CD4-positive, CD25-positive, alpha-beta regulatory T cell (primary cell): Measurements from ENCODE around the gene GMPS. TPM values are rescaled to one million over a fixed set of nuclear protein-coding genes. Genes with fewer than 3 reads are reported as not detected.
"Not testable (repeated sequence)": the region's sequence is repeated elsewhere in the genome, so short reads cannot be mapped to it uniquely, and the experiment has no call there.

Experiments
- ATAC-seq, 2 donors: fragments of 150-1000 bp; cut with Tn5 transposase; one replicate each; pipeline ENCODE4 v1.10.0; 2021; ENCODE audit warnings: low read depth in 2 of 2, moderate number of reproducible peaks in 2 of 2, moderate library complexity in 1 of 2
- DNase-seq, 3 donors: peaks; one replicate each; pipeline versions ENCODE4 v3.0.0 to v3.0.0-alpha.2; 2012 to 2022; ENCODE audit warnings: mixed read lengths in 1 of 3
- H3K27ac ChIP-seq: one replicate; pipeline ENCODE4 v1.7.0; 2013; ENCODE audit warnings: mild to moderate bottlenecking, low read length; ENCODE audit not compliant: insufficient read depth, poor library complexity, severe bottlenecking
- H3K27me3 ChIP-seq: one replicate; pipeline ENCODE4 v1.7.0; 2013; ENCODE audit warnings: low read length; ENCODE audit not compliant: control insufficient read depth, insufficient read depth
- H3K36me3 ChIP-seq: one replicate; pipeline ENCODE4 v1.7.0; 2013; ENCODE audit warnings: mild to moderate bottlenecking, low read length, moderate library complexity; ENCODE audit not compliant: control insufficient read depth, insufficient read depth
- H3K4me1 ChIP-seq: 2 replicates; pipeline ENCODE4 v1.7.0; 2013; ENCODE audit warnings: mild to moderate bottlenecking, low read length; ENCODE audit not compliant: insufficient read depth, control insufficient read depth, poor library complexity, severe bottlenecking
- H3K4me3 ChIP-seq: one replicate; pipeline ENCODE4 v1.7.0; 2013; ENCODE audit warnings: low read depth, mild to moderate bottlenecking, low read length, moderate library complexity
- H3K9me3 ChIP-seq, 2 experiments: 1 replicate in 1 of 2; 2 replicates in 1 of 2; pipeline ENCODE4 v1.7.0; 2013; ENCODE audit warnings: low read length in 2 of 2, mild to moderate bottlenecking in 1 of 2, moderate library complexity in 1 of 2; ENCODE audit not compliant: control insufficient read depth in 2 of 2
- H3K27ac Mint-ChIP-seq, 3 donors: one replicate each; pipeline ENCODE4 v1.8.0; 2020 to 2022; ENCODE audit warnings: mild to moderate bottlenecking in 3 of 3, mixed read lengths in 3 of 3, moderate library complexity in 2 of 3
- H3K27me3 Mint-ChIP-seq: one replicate; pipeline ENCODE4 v1.8.0; 2022; ENCODE audit warnings: mild to moderate bottlenecking, mixed read lengths
- H3K36me3 Mint-ChIP-seq: one replicate; pipeline ENCODE4 v1.8.0; 2020; ENCODE audit warnings: mixed read lengths
- H3K4me1 Mint-ChIP-seq, 4 donors: one replicate each; pipeline ENCODE4 v1.8.0; 2020 to 2022; ENCODE audit warnings: mixed read lengths in 4 of 4, mild to moderate bottlenecking in 1 of 4
- H3K4me3 Mint-ChIP-seq, 4 donors: one replicate each; pipeline ENCODE4 v1.8.0; 2020 to 2022; ENCODE audit warnings: mild to moderate bottlenecking in 4 of 4, mixed read lengths in 4 of 4, moderate library complexity in 3 of 4
- H3K9me3 Mint-ChIP-seq, 7 donors: one replicate each; pipeline ENCODE4 v1.8.0; 2020 to 2022; ENCODE audit warnings: mixed read lengths in 7 of 7, mild to moderate bottlenecking in 3 of 7, moderate library complexity in 2 of 7
- polyA plus RNA-seq, 4 donors: library from polyadenylated mRNA; unstranded; fragments of 300-500 nt; fragmentation: Illumina TruSeq; gene quantifications; one replicate each; pipeline ENCODE4 v1.2.3, GENCODE V29; 2021
- total RNA-seq: library from RNA; stranded (reverse); gene quantifications from one replicate; pipeline ENCODE4 v1.2.3, GENCODE V29; 2022

Gene GMPS
- total and polyA plus RNA-seq, 5 donors from 2014 or later, result 40.9 to 82.7 (median 63.9) TPM

- DNase-seq (peak; percentile 52 to 90 (median 72)), ATAC-seq (peak; percentile 77 to 91)
- H3K9me3 ChIP-seq, H3K36me3 ChIP-seq, H3K36me3 Mint-ChIP-seq, H3K9me3 Mint-ChIP-seq, H3K27me3 ChIP-seq, H3K4me1 ChIP-seq, H3K27me3 Mint-ChIP-seq: not testable (repeated sequence)
- Histone ChIP-seq H3K4me3 (peak overlapping the region; percentile 37), H3K27ac (peak overlapping the region; percentile 51)
- Mint-ChIP-seq H3K4me3 (peak overlapping the region; percentile 61 to 72 (median 66)), H3K4me1 (peaks cover 0 to 24% (median 14%) of the 10 kb centered on the region in 4 donors), H3K27ac (peak overlapping the region; percentile 56 to 89 (median 81))
These were observed 8.0 kb upstream of the GMPS start for GRCh38 chr3:155862290-155862982.

GRCh38 chr3:155863072-155863784, 7.2 kb upstream of the GMPS start:
- peak overlapping the region; percentile 51 for H3K27ac ChIP-seq
- peak overlapping the region in 3 of 4 donors; percentile 1 to 75 (median 64) for H3K4me3 Mint-ChIP-seq

GRCh38 chr3:155869691-155870090, 759 bp upstream of the GMPS start:
- H3K36me3 Mint-ChIP-seq, result no peaks in the 10 kb centered on the region
- no peaks in the 10 kb centered on the region for H3K27me3 Mint-ChIP-seq
- no peaks in the 10 kb centered on the region for H3K27me3 ChIP-seq
- peak overlapping the region; percentile 83 for H3K4me3 ChIP-seq
- H3K4me1 ChIP-seq, result peaks cover 18% of the 10 kb centered on the region
- peak overlapping the region; percentile 87 for H3K27ac ChIP-seq
- peaks cover 12 to 32% (median 25%) of the 10 kb centered on the region in 4 donors for H3K4me1 Mint-ChIP-seq
- no peaks in the 10 kb centered on the region for H3K36me3 ChIP-seq
- DNase-seq (no peak), ATAC-seq (no peak)
- no peaks in the 10 kb centered on the region for H3K9me3 ChIP-seq
- no peaks in the 10 kb centered on the region for H3K9me3 Mint-ChIP-seq
- peak overlapping the region; percentile 90 to 97 (median 91) for H3K27ac Mint-ChIP-seq
- peak overlapping the region; percentile 94 to 97 (median 96) for H3K4me3 Mint-ChIP-seq

More at GRCh38 chr3:155863072-155863784, 7.2 kb upstream of the GMPS start:
- Mint-ChIP-seq H3K4me1 (peaks cover 0 to 24% (median 14%) of the 10 kb centered on the region in 4 donors), H3K36me3 (no peaks in the 10 kb centered on the region), H3K27me3 (no peaks in the 10 kb centered on the region), H3K27ac (peak overlapping the region; percentile 56 to 89 (median 81)), H3K9me3 (peaks cover 0 to 1% (median 0%) of the 10 kb centered on the region in 7 donors)
- ATAC-seq (no peak), DNase-seq (no peak)
- Histone ChIP-seq H3K9me3 (no peaks in the 10 kb centered on the region), H3K4me1 (peaks cover 6% of the 10 kb centered on the region), H3K4me3 (no peak overlapping the region), H3K36me3 (no peaks in the 10 kb centered on the region), H3K27me3 (no peaks in the 10 kb centered on the region)

- Histone ChIP-seq H3K9me3 (no peaks in the 10 kb centered on the region), H3K4me3 (peak overlapping the region; percentile 86), H3K27me3 (no peaks in the 10 kb centered on the region), H3K36me3 (no peaks in the 10 kb centered on the region), H3K4me1 (peaks cover 20% of the 10 kb centered on the region), H3K27ac (peak overlapping the region; percentile 87)
- no peaks in the 10 kb centered on the region for H3K36me3 Mint-ChIP-seq
- peak overlapping the region; percentile 92 to 98 (median 94) for H3K27ac Mint-ChIP-seq
- H3K27me3 Mint-ChIP-seq, result no peaks in the 10 kb centered on the region
- peak; percentile 15 to 65 (median 53) for DNase-seq
- peak overlapping the region; percentile 96 to 97 (median 97) for H3K4me3 Mint-ChIP-seq
- H3K4me1 Mint-ChIP-seq, result peaks cover 18 to 43% (median 34%) of the 10 kb centered on the region in 4 donors
- no peaks in the 10 kb centered on the region for H3K9me3 Mint-ChIP-seq
- peak in 1 of 2 donors; percentile 6 for ATAC-seq
These were observed 695 bp downstream of the GMPS start for GRCh38 chr3:155870945-155871745.

- no peaks in the 10 kb centered on the region for H3K27me3 Mint-ChIP-seq
- H3K4me3 ChIP-seq, result peak overlapping the region; percentile 86
- H3K36me3 Mint-ChIP-seq, result no peaks in the 10 kb centered on the region
- DNase-seq (no peak), ATAC-seq (no peak)
- H3K9me3 ChIP-seq, result no peaks in the 10 kb centered on the region
- H3K4me1 ChIP-seq, result peaks cover 23% of the 10 kb centered on the region
- peak overlapping the region; percentile 92 to 98 (median 94) for H3K27ac Mint-ChIP-seq
- peak overlapping the region; percentile 87 for H3K27ac ChIP-seq
- H3K9me3 Mint-ChIP-seq, result no peaks in the 10 kb centered on the region
- no peaks in the 10 kb centered on the region for H3K36me3 ChIP-seq
- H3K4me3 Mint-ChIP-seq, result peak overlapping the region; percentile 96 to 97 (median 96)
- H3K4me1 Mint-ChIP-seq, result peaks cover 21 to 48% (median 35%) of the 10 kb centered on the region in 4 donors
- H3K27me3 ChIP-seq, result no peaks in the 10 kb centered on the region
These were observed 1.3 kb downstream of the GMPS start for GRCh38 chr3:155871746-155872158.

- H3K4me1 Mint-ChIP-seq, result peaks cover 26 to 60% (median 41%) of the 10 kb centered on the region in 4 donors
- no peaks in the 10 kb centered on the region for H3K27me3 ChIP-seq
- H3K4me3 Mint-ChIP-seq, result peak overlapping the region in 3 of 4 donors; percentile 96 to 97 (median 96)
- H3K36me3 ChIP-seq, result no peaks in the 10 kb centered on the region
- H3K9me3 Mint-ChIP-seq, result no peaks in the 10 kb centered on the region
- no peak overlapping the region for H3K27ac ChIP-seq
- no peak overlapping the region for H3K27ac Mint-ChIP-seq
- DNase-seq, result no peak
- no peaks in the 10 kb centered on the region for H3K9me3 ChIP-seq
- H3K4me1 ChIP-seq, result peaks cover 23% of the 10 kb centered on the region
- no peaks in the 10 kb centered on the region for H3K36me3 Mint-ChIP-seq
- ATAC-seq, result no peak
- peak overlapping the region; percentile 86 for H3K4me3 ChIP-seq
- no peaks in the 10 kb centered on the region for H3K27me3 Mint-ChIP-seq
These were observed 2.6 kb downstream of the GMPS start for GRCh38 chr3:155872904-155873646.

GRCh38 chr3:155876037-155876436, 5.6 kb downstream of the GMPS start:
- DNase-seq (no peak), ATAC-seq (no peak)
- Mint-ChIP-seq H3K36me3 (no peaks in the 10 kb centered on the region), H3K27ac (no peak overlapping the region), H3K27me3 (no peaks in the 10 kb centered on the region), H3K4me3 (peak overlapping the region in 2 of 4 donors; percentile 5 to 79), H3K4me1 (peaks cover 36 to 80% (median 60%) of the 10 kb centered on the region in 4 donors), H3K9me3 (no peaks in the 10 kb centered on the region)
- H3K27me3 ChIP-seq, result no peaks in the 10 kb centered on the region
- no peak overlapping the region for H3K4me3 ChIP-seq
- no peaks in the 10 kb centered on the region for H3K9me3 ChIP-seq
- no peak overlapping the region for H3K27ac ChIP-seq
- peaks cover 27% of the 10 kb centered on the region for H3K4me1 ChIP-seq
- no peaks in the 10 kb centered on the region for H3K36me3 ChIP-seq
